HEK293T (cell line): ENCODE measurements around the gene CBLB.

Experiments
- CTCF ChIA-PET: fragments of 350-600 bp; formaldehyde crosslinking; extraction: SDS; loops from one replicate; lab custom pipeline; 2021; ENCODE audit warnings: antibody characterized with exemption, inconsistent platforms; lab: Yijun Ruan, JAX
- POLR2A ChIA-PET: fragments of 350-600 bp; formaldehyde crosslinking; extraction: SDS; loops from one replicate; lab custom pipeline; 2020; ENCODE audit warnings: antibody characterized with exemption, inconsistent platforms; lab: Yijun Ruan, JAX
- DNase-seq: peaks from one replicate; pipeline ENCODE4 v3.0.0; 2012; ENCODE audit warnings: mixed read lengths; ENCODE audit errors: extremely low spot score
- ARNT ChIP-seq: fragments of 450-650 bp; IDR thresholded peaks from 2 replicates; pipeline ENCODE4 v1.6.1; 2017; ENCODE audit warnings: mild to moderate bottlenecking
- BHLHE40 ChIP-seq: fragments of 450-650 bp; IDR thresholded peaks from 2 replicates; pipeline ENCODE4 v1.6.1; 2016; ENCODE audit warnings: mild to moderate bottlenecking, moderate library complexity, borderline replicate concordance
- CTBP1 ChIP-seq: fragments of 450-650 bp; IDR thresholded peaks from 2 replicates; pipeline ENCODE4 v1.6.1; 2016; ENCODE audit warnings: borderline replicate concordance
- ELF4 ChIP-seq: fragments of 450-650 bp; IDR thresholded peaks from 2 replicates; pipeline ENCODE4 v1.6.1; 2017; ENCODE audit warnings: antibody characterized with exemption
- FOXA1 ChIP-seq: fragments of 450-650 bp; IDR thresholded peaks from 2 replicates; pipeline ENCODE4 v1.6.1; 2016; ENCODE audit warnings: mild to moderate bottlenecking
- FOXK2 ChIP-seq: fragments of 450-650 bp; IDR thresholded peaks from 2 replicates; pipeline ENCODE4 v1.6.1; 2016; ENCODE audit warnings: mild to moderate bottlenecking
- FOXM1 ChIP-seq: fragments of 450-650 bp; IDR thresholded peaks from 2 replicates; pipeline ENCODE4 v1.6.1; 2017; ENCODE audit warnings: mild to moderate bottlenecking, borderline replicate concordance
- HDGF ChIP-seq: fragments of 450-650 bp; IDR thresholded peaks from 2 replicates; pipeline ENCODE4 v1.6.1; 2017; ENCODE audit warnings: antibody characterized with exemption, borderline replicate concordance
- L3MBTL2 ChIP-seq: fragments of 450-650 bp; conservative IDR thresholded peaks from 2 replicates; pipeline ENCODE4 v1.6.1; 2016; ENCODE audit warnings: mild to moderate bottlenecking
- LEF1 ChIP-seq: fragments of 450-650 bp; IDR thresholded peaks from 2 replicates; pipeline ENCODE4 v1.6.1; 2017; ENCODE audit warnings: mild to moderate bottlenecking, borderline replicate concordance
- NFRKB ChIP-seq: fragments of 450-650 bp; IDR thresholded peaks from 2 replicates; pipeline ENCODE4 v1.6.1; 2016; ENCODE audit warnings: mild to moderate bottlenecking, moderate library complexity
- SP1 ChIP-seq: fragments of 450-650 bp; IDR thresholded peaks from 2 replicates; pipeline ENCODE4 v1.6.1; 2017
- SUZ12 ChIP-seq: fragments of 450-650 bp; IDR thresholded peaks from 2 replicates; pipeline ENCODE4 v1.6.1; 2016; ENCODE audit warnings: mild to moderate bottlenecking
- TARDBP ChIP-seq: fragments of 450-650 bp; IDR thresholded peaks from 2 replicates; pipeline ENCODE4 v1.6.1; 2016
- ZNF384 ChIP-seq: fragments of 450-650 bp; IDR thresholded peaks from 2 replicates; pipeline ENCODE4 v1.6.1; 2016
- TF ChIP-seq, protein P1 (sequence below): fragments of 450-650 bp; IDR thresholded peaks from 2 replicates; pipeline ENCODE4 v1.6.1; 2016

Gene CBLB

DNA sequence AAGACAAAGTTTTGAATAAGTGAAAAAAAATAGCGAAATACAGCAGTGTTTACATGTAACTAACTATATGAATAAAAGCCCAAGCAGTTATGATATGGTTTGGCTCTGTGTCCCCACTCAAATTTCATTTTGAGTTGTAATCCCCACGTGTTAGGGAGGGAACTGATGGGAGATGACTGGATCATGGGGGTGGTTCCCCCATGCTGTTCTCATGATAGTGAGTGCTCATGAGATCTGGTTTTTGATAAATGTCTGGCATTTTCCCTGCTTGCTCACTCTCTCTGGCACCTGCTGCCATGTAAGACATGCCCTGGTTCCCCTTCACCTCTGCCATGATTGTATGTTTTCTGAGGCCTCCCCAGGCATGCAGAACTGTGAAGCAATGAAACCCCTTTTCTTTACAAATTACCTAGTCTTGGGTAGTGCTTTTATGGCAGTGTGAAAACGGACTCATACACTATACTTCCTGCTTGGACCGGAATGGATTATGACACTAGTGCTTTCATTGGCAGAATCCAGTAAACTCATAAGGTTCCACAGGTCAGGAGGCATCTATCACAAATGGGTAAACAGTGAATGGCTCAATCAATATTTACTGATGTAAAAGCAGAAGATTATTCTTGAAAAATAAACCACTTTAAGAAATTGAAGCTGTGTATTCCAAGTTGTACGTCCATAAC lies 192.1 kb downstream of the CBLB start:
- DNase-seq, result no peak
- POLR2A ChIA-PET, result no interaction called here
- CTCF ChIA-PET, result interaction anchor here (0.7 kb wide), 1 partner anchor 1032 kb away, joined by 3 read pairs; no protein-coding TSS in a partner anchor
- TF ChIP-seq FOXM1, result no peak
- TF ChIP-seq L3MBTL2, result no peak
- no peak for TF ChIP-seq BHLHE40
- TF ChIP-seq ZNF384, result no peak
- no peak for TF ChIP-seq ARNT
- TF ChIP-seq ELF4, result no peak
- no peak for TF ChIP-seq CTBP1
- TF ChIP-seq HDGF, result no peak
- TF ChIP-seq SUZ12, result no peak
- TF ChIP-seq NFRKB, result no peak
- no peak for TF ChIP-seq TARDBP
- no peak for TF ChIP-seq LEF1
- TF ChIP-seq, protein P1, sequence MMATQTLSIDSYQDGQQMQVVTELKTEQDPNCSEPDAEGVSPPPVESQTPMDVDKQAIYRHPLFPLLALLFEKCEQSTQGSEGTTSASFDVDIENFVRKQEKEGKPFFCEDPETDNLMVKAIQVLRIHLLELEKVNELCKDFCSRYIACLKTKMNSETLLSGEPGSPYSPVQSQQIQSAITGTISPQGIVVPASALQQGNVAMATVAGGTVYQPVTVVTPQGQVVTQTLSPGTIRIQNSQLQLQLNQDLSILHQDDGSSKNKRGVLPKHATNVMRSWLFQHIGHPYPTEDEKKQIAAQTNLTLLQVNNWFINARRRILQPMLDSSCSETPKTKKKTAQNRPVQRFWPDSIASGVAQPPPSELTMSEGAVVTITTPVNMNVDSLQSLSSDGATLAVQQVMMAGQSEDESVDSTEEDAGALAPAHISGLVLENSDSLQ, result no peak
- no peak for TF ChIP-seq FOXK2
- TF ChIP-seq FOXA1, result no peak
- TF ChIP-seq SP1, result no peak

DNA sequence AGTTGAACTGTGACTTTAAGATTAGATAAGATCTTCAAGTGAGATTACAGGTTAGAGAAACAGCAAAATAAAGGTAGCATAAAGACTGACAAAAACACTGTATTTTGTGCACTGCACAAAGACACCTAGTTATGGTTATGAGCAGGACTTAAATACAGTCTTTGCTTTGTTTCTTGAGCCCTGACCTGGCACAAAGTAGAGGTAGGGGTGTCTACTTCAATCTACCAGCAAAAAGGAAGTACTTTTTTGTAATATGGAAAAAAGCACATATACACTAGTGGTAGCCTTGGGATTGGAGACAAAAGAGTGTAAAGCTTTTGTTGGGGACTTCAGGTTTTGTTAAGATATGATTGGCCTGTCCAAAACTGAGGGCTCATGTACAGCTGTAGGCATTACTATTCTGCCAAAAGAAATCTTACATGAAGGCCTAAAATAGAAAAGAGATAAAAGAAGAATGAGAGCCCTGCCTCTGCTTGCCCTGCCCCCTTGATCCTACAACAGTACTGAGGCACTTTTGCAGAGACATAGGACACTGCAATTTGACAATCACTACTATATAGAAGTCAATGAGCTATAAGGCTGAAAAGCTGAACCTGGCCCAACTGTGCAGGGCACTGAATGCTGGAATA lies 194.3 kb downstream of the CBLB start:
- ChIA-PET POLR2A (no interaction called here), CTCF (no interaction called here)
- TF ChIP-seq CTBP1 (no peak), SP1 (no peak), ELF4 (no peak), FOXK2 (no peak), LEF1 (no peak), FOXM1 (no peak), BHLHE40 (no peak), L3MBTL2 (no peak), NFRKB (no peak), TARDBP (no peak), FOXA1 (no peak), ZNF384 (no peak), SUZ12 (no peak), HDGF (no peak), ARNT (no peak)
- TF ChIP-seq, protein P1, result no peak
- no peak for DNase-seq

DNA sequence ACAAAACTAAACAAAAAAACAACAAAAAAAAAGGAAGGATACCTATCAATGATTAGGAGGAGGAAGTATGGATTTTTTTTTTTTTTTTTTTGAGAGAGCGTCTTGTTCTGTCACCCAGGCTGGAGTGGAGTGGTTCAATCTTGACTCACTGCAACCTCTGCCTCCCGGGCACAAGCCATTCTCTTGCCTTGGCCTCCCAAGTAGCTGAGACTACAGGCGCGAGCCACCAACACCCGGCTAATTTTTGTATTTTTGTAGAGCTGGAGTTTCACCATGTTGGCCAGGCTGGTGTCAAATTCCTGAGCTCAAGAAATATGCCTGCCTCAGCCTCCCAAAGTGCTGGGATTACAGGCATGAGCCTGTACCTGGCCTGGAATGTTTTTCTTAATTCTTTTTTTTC lies 195.8 kb downstream of the CBLB start:
- ChIA-PET POLR2A (no interaction called here), CTCF (no interaction called here)
- no peak for DNase-seq
- no peak for TF ChIP-seq NFRKB
- no peak for TF ChIP-seq LEF1
- no peak for TF ChIP-seq HDGF
- TF ChIP-seq FOXK2, result no peak
- no peak for TF ChIP-seq SP1
- no peak for TF ChIP-seq ZNF384
- TF ChIP-seq FOXM1, result no peak
- TF ChIP-seq ARNT, result no peak
- TF ChIP-seq, protein P1, result no peak
- TF ChIP-seq SUZ12, result no peak
- TF ChIP-seq FOXA1, result no peak
- no peak for TF ChIP-seq TARDBP
- TF ChIP-seq BHLHE40, result no peak

DNA sequence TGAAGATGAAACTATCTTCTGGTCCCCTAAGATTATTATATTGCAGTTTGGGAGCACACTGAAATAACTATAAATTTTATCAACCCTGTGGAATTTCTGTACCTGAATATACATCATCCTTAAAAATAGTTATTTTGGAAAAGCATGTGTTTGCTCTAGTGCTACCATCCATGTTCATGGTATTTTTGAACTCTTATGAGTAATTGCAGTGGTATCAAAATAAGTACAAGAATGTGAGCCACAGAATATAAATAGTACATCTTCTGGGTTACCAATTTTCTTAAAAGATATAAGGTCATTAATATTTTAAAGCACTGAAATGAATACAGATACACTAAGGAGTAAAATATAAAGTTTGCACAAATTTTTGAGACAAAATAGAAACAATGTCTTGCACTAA lies 206.5 kb downstream of the CBLB start:
- POLR2A ChIA-PET, result no interaction called here
- no peak for DNase-seq

More for the DNA sequence above, 206.5 kb downstream of the CBLB start:
- TF ChIP-seq, protein P1, result no peak
- TF ChIP-seq SUZ12 (no peak), ARNT (no peak), ZNF384 (no peak), HDGF (no peak), NFRKB (no peak), FOXK2 (no peak), TARDBP (no peak), ELF4 (no peak), LEF1 (no peak), SP1 (no peak), FOXA1 (no peak), L3MBTL2 (no peak), CTBP1 (no peak), BHLHE40 (no peak), FOXM1 (no peak)
- CTCF ChIA-PET, result no interaction called here
